Stimulated activated CD4-positive, alpha-beta T cell treated with anti-CD3 and anti-CD28 coated beads, Interleukin-15, amount 100 ng/mL, for 24 hours (primary cell): ENCODE results near the gene BNC2.
"Not testable (repeated sequence)": the region's sequence is repeated elsewhere in the genome, so short reads cannot be mapped to it uniquely, and the experiment has no call there.

Experiments used
- DNase-seq: peaks from one replicate; pipeline ENCODE4 v3.0.0-alpha.2; 2020

The BNC2 gene

DNA sequence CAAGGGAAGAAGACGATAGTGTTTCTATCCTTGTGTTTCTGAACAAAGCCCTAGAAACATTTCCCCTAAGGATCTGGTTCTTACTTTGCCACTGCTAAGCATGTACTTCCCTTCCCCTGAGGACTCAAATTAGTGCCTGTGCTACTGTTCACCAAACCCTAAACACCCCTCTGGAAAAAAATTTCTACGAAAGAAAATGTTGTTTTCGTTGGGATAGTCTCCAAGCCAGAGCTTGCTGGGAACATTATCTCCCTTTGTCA lies 294.6 kb downstream of the BNC2 start:
- DNase-seq = no peak

DNA sequence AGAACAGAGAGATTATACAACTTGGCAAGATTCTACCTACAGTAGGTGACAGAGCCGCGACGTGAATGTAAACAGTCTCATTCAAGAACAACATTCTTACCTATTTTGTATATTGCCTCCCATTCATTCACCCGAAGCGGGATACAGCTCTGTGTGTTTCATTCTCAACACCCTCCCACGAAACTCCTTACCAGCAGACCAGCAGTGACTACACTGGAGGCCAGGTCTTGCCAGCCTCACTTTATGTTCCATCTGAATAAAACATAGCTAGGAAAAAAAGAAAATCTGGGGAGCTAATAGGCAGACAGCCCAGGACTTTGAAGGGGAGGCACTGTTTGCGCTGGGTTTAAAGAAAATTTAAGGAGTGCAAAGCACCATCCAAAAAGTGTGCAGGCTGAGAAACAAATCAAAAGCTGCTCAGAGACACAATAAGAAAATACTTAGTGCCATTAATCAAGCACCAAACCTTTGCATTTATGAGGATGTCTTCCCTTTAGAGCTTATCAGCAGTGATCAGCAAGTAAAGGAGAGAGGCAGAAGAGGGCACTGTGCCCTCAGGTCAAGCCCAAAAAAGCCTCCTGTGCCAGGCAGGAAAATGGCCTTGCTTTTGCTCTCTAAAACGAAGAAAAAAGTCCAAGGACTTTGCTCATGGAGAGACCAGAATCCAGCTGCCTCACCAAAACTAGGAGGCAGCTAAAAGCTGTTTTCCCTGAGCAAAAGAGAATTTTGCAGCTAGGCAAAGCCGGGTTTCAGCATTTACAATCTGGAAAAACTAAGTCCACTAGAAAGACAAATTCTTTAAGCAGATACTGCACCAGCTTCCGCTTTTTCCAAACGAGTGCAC lies 295.1 kb downstream of the BNC2 start:
- DNase-seq = no peak

DNA sequence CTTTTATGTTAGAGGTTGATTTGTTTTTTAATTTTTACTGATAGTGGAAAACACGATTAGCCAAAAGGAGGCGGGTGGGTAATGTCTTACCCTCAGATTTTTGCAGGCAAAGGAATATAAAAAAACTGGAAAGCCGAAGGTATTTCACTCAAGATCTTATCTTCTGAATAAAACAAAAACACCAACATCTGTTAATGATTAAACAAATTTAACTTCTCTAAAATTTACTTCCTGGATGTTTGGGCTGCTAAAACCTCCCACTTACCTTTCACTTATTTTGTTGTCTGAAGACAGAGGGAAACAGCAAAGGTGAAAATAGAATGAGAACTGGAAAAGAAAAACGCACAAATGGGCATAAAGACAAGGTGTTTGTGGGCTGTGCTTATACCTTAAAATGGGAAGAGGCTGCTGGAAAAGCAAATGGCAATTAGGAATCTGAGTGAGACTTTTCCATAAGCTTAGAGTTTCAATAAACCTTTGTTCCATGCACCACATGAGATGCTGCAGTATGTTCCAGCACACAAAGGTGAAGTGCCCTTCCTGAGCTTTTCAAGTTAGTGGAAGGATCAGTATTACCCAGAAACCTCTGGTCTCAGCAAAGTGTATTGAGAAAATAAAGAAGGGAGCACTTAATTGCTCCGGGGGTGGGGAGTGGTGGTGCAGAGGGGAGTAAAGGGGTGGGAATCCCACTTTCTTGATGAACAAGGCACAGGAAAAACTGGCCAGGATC lies 298.3 kb downstream of the BNC2 start:
- DNase-seq = no peak

DNA sequence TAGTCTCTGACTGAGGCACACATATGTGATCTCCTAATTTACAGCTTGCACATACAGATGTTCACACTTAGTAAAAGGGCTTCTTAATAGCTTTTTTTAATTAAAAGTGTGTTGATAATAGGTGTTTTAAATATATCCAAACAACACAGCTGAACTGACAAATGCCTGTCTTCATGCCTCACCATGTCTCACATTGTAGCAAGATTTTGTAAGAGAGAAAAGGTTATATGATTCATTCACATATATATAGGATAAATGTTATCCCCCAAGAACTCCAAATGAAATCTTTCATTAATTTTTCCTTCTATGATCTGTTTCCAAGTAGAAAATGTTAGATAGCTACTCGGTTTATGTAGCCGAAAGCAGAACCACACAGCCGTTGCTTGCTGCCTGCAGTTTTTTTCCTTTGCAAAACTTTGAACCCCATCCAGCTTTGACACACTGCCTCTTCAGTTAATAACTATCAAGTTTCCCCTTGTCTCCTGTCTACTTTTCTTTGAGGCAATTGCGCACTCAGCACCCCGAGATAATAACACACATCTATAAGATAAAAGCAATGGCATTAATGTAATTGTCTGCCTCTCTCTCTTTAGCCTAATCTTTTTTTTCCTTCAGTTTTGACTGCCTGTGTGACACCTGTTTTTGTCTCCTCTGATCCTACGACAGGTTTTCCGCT lies 299.2 kb downstream of the BNC2 start:
- DNase-seq = no peak

DNA sequence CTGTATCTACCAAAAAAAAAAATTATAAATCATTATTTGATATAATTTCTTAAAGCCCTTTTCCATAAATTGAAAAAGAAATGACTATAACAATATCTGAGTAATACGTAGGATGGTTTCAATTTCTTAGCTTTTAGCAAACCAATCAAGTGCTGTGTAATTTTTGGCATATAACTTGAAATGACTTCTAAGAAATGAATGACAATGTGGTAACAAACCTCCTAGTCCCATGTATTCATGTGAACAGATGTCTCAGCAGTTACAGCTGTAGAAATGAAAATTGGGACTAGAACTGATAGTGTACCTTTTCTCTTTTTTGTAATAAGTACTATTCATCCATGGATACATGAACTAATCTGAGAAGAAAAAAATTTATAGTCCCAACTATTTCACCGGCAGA lies 307.0 kb downstream of the BNC2 start:
- DNase-seq = no peak

DNA sequence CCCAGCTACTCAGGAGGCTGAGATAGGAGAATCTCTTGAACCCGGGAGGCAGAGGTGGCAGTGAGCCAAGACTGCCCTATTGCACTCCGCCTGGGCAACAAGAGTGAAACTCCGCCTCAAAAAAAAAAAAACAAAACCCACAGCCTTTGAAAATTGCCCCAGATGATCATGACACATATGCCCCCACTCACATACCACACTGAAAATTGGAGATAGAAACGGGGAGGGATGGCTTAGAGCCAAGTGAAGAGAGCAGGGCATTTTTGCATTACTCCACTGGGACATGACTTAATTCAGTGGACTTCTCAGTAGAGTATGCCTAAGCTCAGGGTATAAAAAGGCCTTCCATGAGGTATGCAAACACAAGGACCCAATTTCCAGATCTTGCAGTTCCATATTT lies 309.3 kb downstream of the BNC2 start:
- DNase-seq = no peak

DNA sequence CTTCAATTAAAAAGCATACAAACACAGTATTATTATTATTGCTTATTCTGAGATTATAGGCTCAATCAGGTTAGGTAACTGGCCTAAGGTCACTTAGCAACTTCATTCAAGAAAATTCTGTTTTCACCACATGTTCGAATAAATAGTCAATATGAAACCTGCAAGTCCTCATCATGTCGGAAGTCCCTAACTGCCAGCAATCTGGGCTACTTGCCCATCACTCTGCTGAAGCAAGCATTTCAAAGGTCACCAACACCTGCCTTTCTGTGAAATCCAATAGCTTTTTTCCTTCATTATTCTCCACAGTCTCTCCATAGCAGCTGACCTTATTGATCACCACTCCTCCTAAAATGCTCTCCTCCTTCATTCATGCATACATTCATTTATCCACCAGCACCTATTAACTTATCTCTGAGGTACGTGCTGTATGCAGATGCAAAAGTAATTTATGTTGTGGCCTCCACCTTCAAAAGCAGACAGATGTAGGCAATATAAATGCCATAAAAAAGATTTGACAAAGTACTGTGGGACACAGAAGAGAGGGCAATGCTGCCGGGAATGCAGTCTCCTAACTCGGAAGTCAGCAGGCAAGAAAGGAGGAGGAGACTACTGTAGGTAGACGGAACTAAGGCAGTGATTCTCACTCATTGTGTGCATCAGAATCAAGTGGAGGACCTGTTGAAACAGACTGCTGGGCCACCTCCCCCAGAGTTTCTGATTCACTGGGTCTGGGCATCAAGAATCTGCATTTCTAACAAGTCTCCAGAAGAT lies 310.9 kb downstream of the BNC2 start:
- DNase-seq = no peak

DNA sequence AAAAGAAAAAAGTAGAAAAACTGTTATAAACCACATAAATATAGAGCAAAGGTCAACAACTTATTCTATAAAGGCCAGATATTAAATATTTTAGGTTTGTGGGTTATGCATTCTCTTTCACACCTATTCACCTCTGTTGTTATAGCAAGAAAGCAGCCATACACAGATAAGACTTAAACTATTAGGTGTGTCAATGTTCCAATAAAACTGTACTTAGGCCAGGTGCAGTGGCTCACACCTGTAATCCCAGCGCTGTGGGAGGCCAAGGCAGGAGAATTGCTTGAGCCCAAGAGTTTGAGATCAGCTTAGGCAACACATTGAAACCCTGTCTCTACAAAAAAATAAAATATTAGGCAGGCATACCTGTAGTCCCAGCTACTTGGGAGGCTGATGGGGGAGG lies 314.7 kb downstream of the BNC2 start:
- DNase-seq = no peak

DNA sequence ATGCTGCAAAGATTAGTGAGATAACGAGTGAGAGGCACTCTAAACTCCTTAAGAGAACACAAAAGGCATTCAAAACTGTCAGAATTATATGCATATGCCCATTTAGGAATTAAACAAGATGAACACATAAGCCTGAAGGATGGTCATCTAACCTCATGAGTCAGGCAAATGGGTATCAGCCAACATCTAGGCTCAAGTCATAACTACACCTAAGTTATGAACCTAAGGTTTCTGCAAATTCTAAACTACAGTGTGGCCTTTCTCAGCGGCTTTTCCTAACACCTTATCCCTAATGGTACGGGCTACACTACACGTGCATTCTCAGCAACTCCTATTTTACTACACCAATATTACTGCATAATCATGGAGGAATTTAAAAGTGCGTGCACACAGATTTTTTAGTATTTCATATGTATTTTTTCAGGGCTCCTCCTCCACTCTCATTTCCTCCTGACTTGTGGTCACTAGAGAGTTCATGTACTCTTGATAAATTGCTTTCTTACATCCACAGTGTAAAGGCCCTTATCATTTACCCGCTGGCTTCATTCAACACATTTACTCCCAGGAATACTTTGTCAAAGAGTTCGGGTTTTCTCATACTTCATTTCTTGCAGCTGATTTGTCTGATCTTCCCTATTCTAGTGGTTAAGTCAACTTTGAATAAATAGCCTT lies 316.5 kb downstream of the BNC2 start:
- DNase-seq = no peak

DNA sequence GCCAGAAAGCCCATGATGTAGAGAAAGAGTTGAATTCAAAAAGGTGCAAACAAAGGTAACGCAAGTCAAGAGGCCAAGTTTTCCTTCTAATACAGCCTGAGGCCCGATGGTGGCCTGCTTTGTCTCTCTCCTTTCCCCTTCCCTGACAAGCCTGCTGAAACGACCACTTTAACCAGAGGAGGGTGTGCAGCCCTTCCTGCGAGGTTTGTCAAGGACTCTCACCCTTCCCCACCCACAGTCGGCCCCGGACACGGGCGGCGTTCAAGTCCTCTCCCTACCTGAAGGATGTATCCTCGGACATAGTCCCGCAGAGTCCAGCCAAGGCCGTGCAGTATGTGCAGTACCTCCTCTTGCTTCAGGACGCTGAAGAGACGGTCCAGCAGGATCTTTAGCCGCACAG lies 318.2 kb downstream of the BNC2 start:
- DNase-seq = no peak

DNA sequence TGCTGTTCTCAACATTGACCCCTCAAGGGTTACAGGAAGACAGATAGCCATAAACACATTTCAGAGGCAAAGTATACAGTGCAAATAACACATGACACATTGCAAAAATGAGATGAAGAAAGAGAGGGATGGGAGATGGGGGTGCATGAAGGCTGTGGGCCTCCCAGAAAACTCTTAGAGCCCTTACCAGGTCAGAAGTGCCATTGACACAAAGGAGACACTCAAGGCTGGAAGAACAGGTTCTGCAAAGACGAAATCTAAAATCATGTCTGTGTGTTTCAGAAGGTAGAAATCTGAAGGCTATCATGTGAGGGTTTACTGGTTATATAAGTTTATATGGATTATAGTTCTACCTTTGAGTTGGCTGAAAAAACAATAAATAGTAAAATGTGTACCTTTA lies 318.8 kb downstream of the BNC2 start:
- DNase-seq = no peak

DNA sequence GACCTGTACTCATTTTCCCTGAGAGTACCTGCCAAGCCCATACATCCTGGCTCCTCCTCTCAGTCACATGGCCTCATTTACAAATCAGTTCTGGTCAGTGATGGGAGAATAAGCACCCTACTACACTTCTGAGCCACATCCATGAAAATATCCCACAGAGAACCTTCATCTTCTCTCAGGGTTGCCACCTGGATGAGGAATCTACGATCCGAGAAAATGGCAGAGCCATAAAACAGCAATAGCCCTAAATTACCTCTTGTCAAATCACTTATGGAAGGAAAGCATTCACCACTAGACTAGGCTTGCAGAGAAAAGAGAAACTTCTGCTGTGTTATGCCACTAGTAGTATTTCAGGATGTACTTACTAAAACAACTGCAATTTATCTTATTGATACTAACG lies 324.8 kb downstream of the BNC2 start:
- no peak for DNase-seq

DNA sequence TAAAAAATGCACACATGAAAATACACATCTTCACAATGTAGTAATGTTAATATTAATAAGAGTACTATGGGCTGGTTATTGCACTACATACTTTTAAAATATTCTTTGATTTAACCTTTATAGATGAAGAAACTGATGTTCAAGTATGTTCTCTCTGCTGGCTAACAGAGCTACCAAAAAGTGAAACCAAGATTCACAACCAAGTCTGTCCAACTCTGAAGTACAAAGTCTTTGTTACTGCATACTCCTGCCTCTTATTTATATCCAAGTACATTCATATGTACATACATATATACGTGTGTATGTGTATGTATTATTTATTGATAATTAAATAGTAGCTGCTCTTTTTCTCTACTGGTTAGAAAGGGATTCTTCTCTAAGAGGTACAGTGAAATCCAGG lies 325.6 kb downstream of the BNC2 start:
- DNase-seq = no peak

DNA sequence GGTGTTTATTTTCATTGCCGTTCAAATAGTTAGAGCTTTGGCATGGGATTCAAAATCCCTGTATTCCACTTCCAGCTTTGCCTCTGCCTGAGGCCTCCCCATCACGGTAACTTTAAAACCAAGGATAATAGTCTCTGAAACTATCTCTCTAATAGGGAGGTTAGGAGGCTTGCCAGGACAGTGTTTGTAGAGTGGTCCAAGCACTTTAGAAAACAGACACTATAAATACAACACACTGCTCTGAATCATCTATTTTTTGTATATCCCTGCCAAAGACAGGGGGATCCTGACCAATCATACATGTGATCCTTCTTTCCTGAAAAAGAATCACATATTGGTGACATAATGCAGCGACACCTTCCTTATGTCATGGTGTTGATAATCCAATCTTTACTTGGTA lies 326.8 kb downstream of the BNC2 start:
- DNase-seq = no peak

DNA sequence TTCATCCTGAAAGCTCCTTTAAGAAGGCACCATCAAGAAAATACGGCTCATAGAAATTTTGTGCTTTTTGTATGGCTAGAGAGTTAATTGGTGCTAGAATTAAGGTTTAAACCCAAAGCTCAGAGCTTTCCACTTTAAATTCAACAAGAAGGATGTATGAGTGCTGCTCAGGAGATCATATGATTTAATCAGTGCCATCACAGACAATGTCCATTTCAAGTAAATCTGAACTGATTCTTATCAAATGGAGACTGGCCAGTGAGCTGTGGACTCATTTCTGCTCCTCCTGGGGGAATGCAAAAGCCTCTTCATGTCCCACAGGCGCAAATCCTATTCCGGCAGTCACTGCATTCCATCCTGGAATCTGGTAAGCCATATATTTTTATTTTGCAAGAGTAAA lies 327.2 kb downstream of the BNC2 start:
- DNase-seq = no peak

DNA sequence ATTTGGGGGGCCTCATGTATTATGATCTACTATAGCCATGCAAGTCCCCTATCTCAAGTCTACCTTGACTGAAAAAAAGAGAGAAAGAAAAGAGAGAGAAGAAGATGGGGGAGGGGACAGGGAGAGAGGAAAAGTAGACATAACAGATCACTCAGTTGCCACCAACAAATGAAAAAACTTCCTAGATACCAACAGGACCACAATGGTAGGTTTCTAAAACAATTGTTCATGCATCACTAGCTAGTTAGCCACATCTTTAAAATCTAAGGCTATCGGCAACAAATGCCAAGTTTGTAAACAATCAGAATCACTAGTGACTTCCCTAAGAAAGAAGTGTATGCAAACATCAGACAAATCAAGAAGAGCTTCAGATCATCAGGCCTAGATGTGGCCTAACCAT lies 328.2 kb downstream of the BNC2 start:
- no peak for DNase-seq

DNA sequence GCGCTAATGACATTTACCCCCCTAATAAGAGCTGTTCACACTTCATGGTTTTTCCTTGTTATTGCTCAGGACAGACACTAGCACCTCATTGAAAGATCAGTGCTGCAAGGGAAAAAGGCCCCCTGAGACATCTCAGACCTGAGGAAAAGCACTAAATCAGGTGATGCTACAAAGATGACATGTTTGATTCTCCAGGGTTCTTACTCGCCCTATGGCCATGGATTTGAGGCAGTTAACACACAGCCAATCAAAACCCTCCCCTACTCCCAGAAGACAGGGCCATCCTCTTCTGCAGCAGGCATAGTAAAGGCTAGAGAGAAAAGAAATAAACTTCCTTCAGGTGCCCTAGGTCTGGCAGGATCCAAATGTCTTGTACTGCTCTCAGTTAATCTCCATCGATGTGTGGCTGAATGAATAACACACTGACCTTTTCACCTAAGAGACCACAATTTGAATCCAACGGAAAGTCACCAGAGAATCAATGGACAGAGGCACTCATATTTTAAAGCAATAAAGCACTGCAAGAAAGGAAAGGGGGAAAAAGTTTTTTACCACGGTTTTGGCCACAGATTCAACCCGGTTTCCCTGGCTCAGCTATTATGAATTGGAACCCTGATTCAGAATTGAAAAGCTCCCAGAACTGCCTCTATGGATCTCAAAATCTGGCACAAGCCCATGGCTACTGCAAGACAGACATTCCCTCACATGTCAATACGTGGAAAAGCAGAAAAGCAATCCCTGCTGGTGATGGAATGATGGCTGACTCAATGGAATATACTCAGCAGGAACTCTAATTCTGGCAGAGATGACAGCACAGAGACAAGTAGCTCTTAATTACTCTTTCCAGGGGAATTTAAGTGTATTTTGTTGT lies 329.5 kb downstream of the BNC2 start:
- DNase-seq = no peak

DNA sequence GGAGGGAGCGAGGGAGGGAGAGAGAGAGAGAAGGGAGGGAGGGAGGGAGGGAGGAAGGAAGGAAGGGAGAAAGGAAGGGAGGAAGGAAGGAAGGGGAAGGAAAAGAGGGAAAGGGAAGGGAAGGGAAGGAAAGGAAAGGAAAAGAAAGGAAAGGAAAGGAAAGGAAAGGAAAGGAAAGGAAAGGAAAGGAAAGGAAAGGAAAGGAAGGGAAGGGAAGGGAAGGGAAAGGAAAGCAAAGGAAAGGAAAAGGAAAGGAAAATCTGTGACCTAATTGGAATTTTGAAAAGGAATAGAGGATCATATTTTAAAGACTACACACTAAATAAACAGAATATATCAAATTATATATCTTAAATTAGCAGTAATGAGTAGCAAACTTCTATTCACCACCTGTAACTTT lies 330.8 kb downstream of the BNC2 start:
- DNase-seq = not testable (repeated sequence)

DNA sequence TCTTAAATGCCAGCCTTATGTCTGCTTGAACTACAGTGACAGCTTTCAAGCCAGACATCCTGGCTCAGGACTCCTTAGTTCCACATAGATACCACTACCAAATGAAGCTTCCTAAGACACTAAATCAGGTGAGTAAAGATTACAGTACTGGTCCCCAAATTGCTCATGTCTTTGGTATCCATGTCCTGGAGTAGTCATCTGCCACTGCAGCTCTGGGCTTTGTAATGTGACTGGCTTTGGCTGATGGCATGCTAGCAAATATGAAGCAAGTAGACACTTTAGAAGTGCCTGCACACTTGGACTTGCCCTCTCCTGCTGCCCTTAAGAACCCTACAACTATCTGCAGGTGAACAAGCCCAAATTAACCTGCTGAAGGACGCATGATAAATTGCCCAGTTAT lies 334.9 kb downstream of the BNC2 start:
- DNase-seq = no peak

DNA sequence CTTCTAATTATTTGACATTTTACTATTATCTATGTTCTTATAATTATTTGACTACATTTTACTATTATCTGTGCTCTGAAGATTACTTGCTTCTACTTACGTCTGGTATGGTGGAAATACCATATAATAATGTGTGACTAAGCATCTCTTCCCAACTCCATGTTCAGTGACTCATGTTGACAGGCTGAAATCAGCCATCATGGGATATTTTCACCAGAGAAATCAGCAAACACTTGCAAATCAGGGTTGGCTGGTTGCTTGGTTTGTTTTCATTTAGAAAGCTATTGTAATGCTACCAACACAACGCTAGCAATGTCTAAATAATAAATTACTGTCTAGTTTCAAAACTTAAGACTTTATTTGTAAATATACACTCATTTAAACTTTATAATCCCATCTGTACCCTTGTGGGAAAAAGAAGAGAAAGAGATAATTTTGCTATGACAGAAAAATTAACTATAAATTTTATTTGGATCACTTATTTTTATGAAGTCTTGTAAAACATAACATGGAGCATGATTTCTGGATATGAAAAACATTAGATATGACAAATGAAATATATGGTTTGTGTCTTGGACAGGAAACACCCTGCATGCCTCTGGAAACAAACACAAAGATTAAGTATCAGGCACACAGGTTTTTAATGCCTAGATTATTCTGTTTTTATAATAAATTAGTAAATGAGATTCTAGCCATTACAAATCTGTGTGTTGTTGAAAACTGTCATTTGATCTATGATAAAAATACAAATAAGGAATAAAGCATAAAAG lies 337.6 kb downstream of the BNC2 start:
- no peak for DNase-seq

DNA sequence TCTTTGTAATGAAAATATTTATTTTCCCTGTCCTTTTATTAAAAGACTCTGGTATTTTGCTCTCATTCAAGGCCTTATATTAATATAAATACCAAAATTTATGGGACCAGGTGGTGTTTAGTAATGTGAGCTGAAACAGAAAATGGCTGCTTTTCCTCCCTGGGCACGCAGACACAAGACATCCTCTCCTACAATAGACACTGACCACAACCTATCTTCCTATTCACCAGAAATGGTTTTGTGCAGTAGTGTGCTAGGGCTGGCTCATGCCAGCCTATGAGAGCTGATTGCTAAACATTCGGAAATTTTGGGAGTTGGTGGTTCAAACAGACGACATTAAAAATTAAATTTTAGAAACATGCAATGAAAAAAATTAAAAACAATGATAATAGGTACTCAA lies 338.2 kb downstream of the BNC2 start:
- no peak for DNase-seq
